ENCODE results near the gene PLD3.
A peak's percentile ranks its signal among the peaks of the same experiment; 100 is the strongest.

Gene PLD3, protein sequence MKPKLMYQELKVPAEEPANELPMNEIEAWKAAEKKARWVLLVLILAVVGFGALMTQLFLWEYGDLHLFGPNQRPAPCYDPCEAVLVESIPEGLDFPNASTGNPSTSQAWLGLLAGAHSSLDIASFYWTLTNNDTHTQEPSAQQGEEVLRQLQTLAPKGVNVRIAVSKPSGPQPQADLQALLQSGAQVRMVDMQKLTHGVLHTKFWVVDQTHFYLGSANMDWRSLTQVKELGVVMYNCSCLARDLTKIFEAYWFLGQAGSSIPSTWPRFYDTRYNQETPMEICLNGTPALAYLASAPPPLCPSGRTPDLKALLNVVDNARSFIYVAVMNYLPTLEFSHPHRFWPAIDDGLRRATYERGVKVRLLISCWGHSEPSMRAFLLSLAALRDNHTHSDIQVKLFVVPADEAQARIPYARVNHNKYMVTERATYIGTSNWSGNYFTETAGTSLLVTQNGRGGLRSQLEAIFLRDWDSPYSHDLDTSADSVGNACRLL

DNA sequence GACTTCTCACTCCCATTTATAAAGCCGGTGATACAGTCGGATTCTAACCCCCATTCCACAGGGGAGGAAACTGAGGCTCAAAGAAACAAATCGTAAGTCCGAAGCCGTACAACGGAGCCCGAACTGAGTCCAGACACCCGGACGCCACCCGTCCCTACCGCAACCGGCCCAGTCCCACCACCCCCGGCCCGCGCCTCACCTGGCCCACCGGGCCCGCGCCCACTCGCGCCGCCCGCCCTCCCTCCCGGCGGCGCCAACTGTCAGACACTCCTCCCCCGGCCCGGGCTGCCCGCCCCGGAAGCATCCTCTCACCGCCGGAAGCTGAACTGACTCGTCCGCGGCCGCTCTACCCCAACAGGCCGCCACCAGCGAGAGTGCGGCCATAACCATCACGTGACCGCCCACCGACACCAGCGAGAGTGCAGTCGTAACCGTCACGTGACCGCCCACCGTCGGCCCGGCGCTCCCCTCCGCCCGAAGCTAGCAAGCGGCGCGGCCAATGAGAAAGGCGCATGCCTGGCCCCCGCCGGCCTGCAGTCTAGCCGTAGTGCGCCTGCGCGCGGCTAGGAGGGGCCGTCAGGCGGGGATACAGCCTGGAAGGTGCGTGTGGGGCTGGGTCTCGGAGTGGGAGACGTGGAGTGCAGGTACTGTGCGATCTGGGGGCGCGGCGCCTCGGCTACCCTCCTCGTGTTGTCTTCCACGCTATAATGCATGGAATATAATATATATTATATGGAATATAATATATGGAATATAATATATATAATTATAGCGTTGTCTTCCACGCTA lies at the start of gene PLD3, which contains the start of gene C19orf47:
Gene PLD3, plus strand, starts transcription at position 571 of the 789 bp plus-strand sequence. CDS start 17,789 bp downstream, outside the sequence.
Gene C19orf47, minus strand, starts transcription at position 273 of the 789 bp plus-strand sequence. CDS start 6,540 bp downstream, outside the sequence.
- DNase-seq: peak; percentile 95

GRCh38 chr19:40300668-40301067 lies 47.8 kb upstream of the PLD3 start:
- DNase-seq: no peak

DNA sequence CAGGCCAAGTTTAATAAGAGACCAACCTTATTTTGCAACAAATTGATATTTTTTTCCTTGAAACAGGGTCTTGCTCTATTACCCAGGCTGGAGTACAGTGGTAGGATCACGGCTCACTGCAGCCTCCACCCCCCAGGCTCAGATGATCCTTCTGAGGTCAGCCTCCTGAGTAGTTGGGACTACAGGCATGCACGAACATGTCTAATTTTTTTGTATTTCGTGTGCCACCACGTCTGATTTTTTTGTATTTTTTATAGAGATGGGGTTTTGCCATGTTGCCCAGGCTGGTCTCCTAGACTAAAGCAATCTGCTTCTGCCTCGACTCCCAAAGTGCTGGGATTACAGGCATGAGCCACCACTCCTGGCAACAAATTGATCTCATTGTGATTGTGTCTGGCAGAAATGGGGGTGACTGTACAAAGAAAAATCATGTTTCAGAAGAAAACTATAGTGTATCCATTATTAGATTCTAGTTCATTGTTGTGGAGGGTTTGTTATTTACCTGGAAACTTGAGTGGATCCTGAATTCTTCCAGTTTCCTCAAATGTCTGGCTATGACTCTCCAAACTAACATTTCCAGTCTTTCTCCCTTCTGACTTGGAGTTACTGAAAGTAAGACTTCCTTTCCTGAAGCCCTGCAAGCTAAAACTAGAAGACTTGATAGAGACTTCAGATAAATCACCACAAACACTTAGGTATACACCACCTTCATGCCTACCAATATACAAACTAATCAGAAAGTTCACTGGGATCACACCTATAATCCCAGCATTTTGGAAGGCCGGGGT lies 46.1 kb upstream of the PLD3 start:
- no peak for DNase-seq

DNA sequence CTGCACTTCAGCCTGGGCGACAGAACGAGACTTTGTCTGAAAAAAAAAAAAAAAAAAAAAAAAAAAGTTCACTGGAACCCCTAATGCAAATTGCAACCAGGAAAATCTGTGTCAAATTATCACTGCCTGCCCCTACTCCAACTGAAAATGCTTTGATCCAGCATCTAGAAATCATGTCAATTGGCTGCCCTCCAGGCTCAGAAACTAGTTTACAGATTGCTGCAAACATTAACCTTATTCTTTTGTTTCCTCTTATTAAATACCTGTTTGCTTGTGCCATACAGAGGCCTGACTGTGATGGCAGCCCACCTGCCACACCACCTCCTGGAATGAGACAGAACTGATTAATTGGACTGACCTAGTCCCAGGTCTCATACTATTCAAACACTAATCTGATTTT lies 44.7 kb upstream of the PLD3 start:
- no peak for DNase-seq

GRCh38 chr19:40304306-40304705 lies 44.2 kb upstream of the PLD3 start:
- DNase-seq: no peak

- no peak for DNase-seq
Measured at GRCh38 chr19:40305403-40305802, 43.1 kb upstream of the PLD3 start.

- DNase-seq: no peak
Measured at GRCh38 chr19:40309666-40310065, 38.8 kb upstream of the PLD3 start.

- DNase-seq: no peak
Measured at GRCh38 chr19:40312533-40312932, 36.0 kb upstream of the PLD3 start.

- DNase-seq: no peak
Measured at GRCh38 chr19:40313229-40313983, 35.1 kb upstream of the PLD3 start.

DNA sequence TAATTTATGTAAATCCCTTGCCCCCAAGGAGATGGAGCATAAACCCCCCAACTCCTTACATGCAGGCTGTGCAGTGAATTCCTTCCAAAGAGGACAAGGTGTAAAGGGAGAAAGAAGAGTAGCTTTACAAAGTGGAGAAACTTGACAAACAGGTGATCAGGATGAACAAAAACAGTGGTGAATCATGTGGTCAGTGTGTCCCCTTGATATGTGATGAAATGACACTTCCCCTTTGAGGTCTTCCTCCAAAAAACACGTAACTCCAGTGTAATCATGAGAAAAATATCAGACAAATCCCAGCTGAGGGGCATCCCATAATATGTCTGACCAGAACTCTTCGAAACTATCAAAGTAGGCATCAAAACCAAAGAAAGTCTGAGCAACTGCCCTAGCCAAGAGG lies 33.8 kb upstream of the PLD3 start:
- DNase-seq: no peak

DNA sequence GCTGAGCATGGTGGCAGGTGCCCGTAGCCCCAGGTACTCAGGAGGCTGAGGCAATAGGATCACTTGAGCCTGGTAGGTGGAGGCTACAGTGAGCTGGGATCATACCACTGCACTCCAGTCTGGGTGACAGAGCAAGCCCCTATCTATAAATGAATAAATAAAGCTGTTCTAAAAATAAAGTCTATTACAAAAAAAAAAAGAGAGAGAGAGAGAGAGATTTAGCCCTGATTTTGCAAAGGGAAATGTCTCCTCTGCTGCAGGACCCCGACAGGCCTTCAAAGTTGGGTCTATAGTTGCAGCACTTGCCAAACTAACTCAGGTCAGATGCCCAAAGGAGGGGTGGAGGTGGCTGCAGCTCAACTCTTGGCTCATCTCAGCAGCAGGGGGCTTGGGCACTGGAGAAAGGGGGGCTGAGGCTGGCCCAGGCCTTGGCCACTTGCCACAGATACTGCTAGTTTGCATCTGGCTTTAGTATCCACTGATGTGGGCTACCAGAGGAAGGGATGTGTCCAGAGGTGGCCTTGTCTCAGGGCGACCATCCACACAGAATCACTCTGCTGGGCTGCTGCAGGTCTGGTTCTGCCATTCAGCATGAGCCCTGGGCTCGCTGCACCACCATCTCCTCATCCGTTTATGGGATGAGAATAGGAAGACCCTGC lies 32.6 kb upstream of the PLD3 start:
- DNase-seq: no peak

- no peak for DNase-seq
Measured at GRCh38 chr19:40317338-40317737, 31.2 kb upstream of the PLD3 start.

DNA sequence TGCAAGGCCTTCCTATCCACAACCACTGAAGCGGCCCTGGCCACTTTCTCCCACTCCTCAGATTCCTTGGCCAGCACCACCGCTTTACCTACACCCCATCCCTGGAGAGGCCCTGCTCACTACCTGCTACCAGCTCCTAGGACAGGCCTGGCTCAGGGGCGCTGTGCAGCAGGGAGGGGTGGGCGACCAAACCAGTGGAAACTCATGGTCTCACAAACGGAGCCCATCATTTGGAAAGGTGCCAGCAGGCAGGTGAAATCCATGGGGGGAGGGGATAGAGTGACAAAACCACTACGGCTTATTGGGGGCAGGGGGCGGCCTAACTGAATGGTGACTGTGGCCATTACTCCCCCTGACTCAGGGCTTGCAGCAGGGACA lies 27.9 kb upstream of the PLD3 start:
- no peak for DNase-seq

DNA sequence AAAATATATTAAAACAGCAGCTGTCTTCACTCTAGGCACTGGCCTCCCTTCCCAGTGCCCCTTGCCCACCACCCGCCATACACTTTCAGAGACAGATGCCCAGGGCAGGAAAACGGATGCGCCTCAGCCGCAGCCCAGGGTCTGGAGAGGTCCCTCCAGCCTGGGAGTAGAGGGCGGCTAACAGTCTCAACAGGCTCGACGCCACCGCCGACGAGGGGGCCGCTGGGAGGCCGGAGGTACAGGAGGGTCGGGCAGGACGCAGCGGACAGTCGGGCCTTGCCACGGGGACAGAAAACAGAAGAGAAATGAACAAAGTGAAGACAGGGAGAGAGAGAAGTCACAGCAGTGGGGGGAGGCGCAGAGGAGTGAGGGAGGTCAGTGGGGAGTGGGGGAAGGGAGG lies 27.4 kb upstream of the PLD3 start:
- DNase-seq: no peak

GRCh38 chr19:40321566-40322270 lies 26.8 kb upstream of the PLD3 start:
- DNase-seq: no peak

GRCh38 chr19:40322271-40322610 lies 26.3 kb upstream of the PLD3 start:
- no peak for DNase-seq

DNA sequence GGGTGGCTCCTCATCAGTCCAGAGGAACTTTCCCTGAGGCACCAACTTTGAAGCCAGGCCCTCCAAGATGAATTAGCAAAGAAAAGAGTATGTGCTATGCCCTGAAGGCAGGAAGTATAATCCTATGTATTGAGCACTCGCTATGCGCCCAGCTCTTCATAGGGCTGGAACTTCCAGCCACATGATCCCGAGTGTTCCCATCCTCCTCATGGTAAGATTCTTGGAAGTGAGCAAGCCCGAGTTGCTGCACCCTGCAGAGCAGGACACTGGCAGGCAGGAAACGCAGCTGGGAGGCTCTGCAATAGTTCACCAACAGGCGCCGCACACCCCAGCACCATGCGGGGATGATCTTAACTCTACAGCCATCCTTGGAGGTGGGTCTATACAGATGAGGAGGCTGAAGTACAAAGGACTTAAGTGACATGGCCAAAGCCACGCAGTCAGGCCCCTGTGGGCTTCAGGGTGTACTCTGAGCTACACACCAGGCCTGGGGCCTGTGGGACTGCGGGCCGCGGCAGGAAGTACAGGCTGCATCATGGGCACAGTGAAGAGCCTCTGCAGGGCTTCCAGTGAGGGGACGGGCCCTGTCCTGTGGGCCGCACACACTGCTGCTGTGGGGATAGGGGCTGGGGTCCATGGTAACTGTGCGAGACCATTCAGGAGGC lies 25.4 kb upstream of the PLD3 start:
- no peak for DNase-seq

GRCh38 chr19:40323705-40324104 lies 24.8 kb upstream of the PLD3 start:
- no peak for DNase-seq

DNA sequence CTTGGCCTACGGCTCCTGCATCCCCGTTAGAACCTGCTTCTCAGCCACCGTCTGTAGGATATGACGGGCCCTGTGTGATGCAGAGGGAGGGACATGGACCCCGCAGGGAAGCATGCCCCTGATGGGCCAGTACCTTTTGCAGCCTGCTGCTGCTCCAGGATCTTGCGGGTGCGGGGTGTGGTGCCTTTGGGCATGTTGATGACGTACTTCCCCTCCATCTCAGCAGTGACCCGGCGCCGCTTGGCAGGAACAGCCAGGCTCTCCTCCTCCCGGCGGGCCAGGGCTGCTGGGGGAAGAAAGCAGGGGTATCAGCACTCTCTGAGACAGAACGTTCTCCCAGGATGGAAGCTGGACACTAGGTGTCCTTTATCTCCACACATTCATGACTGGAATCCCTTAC lies 22.3 kb upstream of the PLD3 start:
- DNase-seq: no peak

DNA sequence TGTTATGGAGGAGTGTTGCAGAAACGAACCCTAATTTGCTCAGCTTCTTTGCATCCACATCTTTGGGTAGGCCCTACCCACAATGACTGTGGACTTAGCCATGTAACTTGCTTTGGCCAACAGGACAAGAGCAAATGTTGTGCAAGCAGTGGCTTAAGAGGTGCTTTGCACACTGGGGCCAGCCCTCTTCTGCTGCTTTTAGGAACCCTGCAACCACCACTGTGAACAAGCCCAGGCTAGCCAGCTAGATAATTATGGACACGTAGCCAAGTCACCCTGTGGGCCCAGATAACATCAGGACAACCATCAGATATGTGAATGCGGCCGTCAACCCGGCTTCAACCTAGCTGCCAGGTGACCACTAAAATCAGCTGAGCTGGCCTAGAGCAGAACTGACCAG lies 17.4 kb upstream of the PLD3 start:
- DNase-seq: no peak

GRCh38 chr19:40332669-40333068 lies 15.8 kb upstream of the PLD3 start:
- DNase-seq: no peak
